Measurements from ENCODE around the gene NHS.
A peak's percentile ranks its signal among the peaks of the same experiment; 100 is the strongest.

NHS gene

GRCh38 chrX:17617806-17618205 is 242.8 kb downstream of the NHS start:
- no peak for DNase-seq

GRCh38 chrX:17621566-17622270 is 246.7 kb downstream of the NHS start:
- DNase-seq = no peak

GRCh38 chrX:17622331-17622730 is 247.3 kb downstream of the NHS start:
- no peak for DNase-seq

DNA sequence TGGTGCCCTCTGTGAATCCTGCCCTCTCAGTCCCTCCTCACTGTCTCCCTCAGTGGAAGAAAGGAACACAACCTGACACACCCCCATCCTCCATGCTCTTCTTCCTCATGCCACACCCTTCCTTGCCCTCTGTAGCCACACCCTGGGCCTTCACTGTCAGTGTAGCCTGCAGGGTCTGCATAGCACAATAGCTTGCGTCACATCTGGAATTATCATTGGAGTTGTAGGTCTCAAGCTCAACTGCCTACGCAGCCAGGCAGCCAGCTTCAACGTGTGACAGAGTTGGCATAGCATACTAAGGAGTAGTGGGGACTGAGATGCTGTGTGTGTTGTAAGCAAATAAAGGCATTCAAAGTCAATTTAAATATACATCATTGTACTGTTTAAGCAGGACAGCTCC is 248.8 kb downstream of the NHS start:
- no peak for DNase-seq

- DNase-seq = no peak
Measured at GRCh38 chrX:17627026-17627425, 252.0 kb downstream of the NHS start.

GRCh38 chrX:17628976-17629375 is 254.0 kb downstream of the NHS start:
- DNase-seq = no peak

GRCh38 chrX:17629519-17629918 is 254.5 kb downstream of the NHS start:
- no peak for DNase-seq

- DNase-seq = no peak
Measured at GRCh38 chrX:17631647-17632046, 256.6 kb downstream of the NHS start.

GRCh38 chrX:17632942-17633341 is 257.9 kb downstream of the NHS start:
- no peak for DNase-seq

DNA sequence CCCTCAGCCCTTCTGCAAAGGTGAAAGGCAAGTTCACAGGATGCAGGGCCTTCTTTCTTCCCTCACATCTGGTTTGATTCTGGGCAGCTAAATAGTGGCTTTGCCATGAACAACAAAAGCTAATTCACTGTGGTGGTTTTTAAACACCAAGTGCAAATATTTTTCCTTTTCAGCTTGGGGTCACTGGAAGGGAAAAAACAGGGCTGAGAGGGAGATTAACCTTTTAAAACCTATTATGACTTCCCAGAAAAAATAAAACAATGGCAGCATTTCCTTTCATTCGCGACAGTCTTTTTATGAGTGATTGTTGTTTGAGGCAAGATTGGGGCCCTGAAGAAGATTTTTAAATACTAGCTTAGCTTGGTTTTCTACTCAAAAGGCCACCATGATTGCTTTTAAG is 258.5 kb downstream of the NHS start:
- no peak for DNase-seq

DNA sequence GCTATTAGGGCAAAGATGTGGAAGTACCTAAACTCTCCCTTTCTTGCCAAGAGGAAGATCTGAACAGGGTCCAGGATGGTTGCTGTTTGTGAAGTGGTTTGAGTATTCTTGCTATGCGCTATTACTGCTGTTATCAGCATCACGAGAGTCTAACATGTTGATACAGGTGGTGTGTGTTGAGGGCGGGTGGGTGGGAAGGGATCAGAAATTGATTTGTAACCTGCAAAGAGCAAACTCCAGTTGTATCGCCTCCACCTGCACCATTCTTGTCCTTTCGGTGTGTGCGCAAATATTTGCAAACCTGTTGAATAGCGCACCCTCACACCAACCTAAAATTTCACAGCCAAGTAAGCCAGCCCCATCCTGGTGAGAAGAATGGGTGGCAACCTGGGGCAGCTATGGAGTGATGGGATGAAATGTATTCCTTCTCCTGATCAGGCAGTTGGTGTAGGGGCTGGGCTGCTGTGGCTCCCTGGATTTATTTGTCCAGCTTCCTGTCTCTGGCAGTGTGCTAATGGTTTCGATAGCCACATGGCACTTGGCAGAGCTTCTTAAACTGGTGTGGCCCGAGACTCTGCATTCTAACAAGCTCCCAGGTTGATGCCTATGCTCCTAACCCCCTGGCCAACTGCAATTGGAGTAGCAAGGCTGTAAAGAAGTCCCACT is 259.7 kb downstream of the NHS start:
- DNase-seq = no peak

- no peak for DNase-seq
Measured at GRCh38 chrX:17635231-17635630, 260.2 kb downstream of the NHS start.

- DNase-seq = no peak
Measured at GRCh38 chrX:17637235-17637634, 262.2 kb downstream of the NHS start.

- DNase-seq = no peak
Measured at GRCh38 chrX:17638731-17639130, 263.7 kb downstream of the NHS start.

DNA sequence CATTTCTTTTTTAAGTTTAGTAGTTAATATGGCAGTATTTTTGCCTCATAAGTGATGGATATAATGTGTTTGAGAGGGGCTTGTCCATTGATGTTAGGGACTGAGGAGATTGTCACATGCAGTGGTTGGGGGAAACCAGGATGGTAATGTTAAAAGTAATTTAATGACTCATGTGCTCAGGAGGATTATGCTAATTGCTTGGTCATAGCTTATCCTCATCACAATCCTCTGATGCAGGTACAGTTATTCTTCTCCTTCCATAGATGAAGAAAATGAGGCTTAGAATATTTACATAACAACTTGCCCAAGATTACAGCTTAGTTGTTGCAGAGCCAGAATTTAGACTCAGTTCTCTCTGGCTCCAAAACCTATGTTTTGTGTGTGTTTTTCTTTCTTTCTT is 267.9 kb downstream of the NHS start:
- DNase-seq = no peak

- no peak for DNase-seq
Measured at GRCh38 chrX:17643528-17643927, 268.5 kb downstream of the NHS start.

DNA sequence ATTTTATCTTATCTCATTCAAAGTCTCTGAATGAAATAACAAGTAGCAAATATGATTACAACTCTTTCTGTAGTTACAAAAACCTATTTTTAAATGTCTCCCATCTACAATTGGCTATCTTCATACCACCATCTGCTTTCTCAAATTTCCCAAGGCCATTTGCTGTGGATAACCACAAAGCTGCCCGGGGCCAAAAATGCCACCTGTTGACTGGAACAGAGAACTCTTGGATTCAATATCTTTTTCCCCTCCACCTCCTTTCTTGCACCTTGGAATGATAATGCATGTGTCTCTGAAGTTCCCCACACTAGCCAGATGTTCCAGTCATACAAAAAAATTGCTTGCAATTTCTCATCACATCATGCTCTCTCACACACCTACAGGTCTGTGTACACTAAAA is 269.0 kb downstream of the NHS start:
- DNase-seq = no peak

GRCh38 chrX:17654116-17654515 is 279.1 kb downstream of the NHS start:
- DNase-seq = no peak

- DNase-seq = peak in 14 of 51 donors; percentile 1 to 26 (median 8)
Measured at GRCh38 chrX:17655211-17656034, 280.4 kb downstream of the NHS start.

DNA sequence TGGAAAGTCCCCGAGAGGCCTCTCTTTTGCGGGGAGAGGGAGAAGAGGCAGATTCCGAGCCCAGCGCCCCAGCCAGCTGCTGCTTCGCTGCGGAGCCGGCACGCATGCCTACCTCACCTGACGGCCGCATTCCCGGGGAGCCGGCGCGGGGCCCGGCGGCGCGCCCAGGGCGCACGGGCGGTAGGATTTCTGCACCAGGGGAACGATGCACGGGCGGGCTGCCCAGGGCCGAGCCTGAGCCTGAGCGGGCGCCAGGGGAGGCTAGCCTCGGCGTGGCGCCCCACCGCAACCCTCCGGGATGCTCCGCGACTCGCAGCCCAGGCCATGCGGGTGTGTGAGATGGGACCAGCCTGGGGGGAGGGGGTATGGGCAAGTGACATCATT is 281.0 kb downstream of the NHS start:
- DNase-seq = no peak

DNA sequence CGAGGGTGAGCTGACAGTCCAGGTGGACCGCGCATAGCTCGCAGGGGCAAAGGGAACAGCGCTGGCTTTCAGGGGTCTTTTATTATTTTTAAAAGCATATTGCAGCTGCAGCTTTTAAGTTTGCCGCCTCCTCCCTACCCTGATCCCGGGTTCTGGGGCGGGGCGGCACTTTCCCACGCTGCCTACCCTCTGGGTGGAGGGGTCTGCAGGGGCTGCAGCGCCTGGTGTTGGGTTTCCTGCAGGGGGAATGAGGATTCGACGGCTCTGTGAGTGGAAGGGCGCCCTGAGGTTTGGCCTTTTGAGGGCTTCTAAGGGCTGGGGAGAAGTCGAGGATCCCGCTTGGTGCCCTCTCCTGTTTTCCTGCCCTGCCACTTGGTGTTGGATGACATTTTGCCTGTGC is 281.6 kb downstream of the NHS start:
- DNase-seq = no peak

DNA sequence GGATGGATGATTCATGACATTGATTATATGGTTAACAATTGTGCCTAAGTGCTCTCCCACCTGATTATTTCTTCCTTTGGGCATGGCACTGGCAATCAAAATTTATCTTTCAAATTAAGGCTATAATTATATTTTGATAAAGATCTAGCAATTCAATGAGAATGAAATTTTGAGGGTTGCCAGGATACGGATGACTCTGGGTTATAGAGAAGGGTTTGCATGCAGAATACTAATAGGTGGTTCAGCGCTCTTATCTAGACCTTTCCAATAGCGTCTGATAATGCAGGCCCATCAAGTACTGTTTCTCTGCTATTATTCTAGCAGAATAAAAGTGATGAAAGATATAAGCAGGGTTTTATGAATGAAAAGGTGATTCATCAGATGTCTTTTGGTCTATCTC is 287.4 kb downstream of the NHS start:
- DNase-seq = no peak

DNA sequence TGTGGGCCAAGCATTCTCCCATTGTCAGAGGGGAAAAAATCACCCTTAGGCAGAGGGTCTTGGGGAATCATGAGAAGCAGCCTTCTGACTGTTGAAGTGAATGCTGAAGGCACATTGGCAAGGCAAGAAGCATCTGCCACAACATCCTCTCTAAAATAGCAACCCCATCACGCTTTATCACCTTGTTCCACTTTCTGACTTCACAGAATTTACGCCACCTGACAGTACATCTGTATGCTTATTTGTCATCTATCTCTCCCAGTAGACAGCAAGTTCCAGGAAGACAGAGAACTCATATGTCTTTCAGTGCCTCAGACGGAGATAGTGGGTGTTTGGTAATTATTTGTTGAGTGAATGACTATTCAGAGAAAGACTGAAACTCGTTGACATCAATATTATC is 293.9 kb downstream of the NHS start:
- no peak for DNase-seq
